Omental fat pad (tissue), 4 donors: ENCODE results near the gene SHROOM2. TPM values are rescaled to one million over a fixed set of nuclear protein-coding genes. Genes with fewer than 3 reads are reported as not detected.

ENCODE experiments used
- ATAC-seq: fragments of 150-250 bp; one replicate; pipeline ENCODE4 v1.9.1; 2016; ENCODE audit warnings: mild to moderate bottlenecking, moderate library complexity; ENCODE audit not compliant: low FRiP score
- DNase-seq: peaks from one replicate; pipeline ENCODE4 v3.0.0-alpha.2; 2019; ENCODE audit warnings: low spot score
- CTCF ChIP-seq, 3 donors: fragments of 450-650 bp; IDR thresholded peaks; one replicate each; pipeline ENCODE4 v1.5.1; 2016 to 2017; ENCODE audit warnings: antibody characterized with exemption in 3 of 3, mild to moderate bottlenecking in 3 of 3, moderate library complexity in 2 of 3
- total RNA-seq, 4 donors: library from RNA; depleted of rRNA; stranded (reverse); fragments of >200 nt; gene quantifications; one replicate each; pipeline ENCODE4 v1.1.0, GENCODE V29; 2016

Gene SHROOM2
- total RNA-seq, 4 donors from 2014 or later: 0.88 to 2.4 (median 2.1) TPM

- no peak for DNase-seq
- ATAC-seq: no peak
- no peak for TF ChIP-seq CTCF (IDR thresholded peaks at IDR 0.05)
These were observed 121.6 kb downstream of the SHROOM2 start for GRCh38 chrX:9907645-9908387.

GRCh38 chrX:9909254-9909653, 123.0 kb downstream of the SHROOM2 start:
- no peak for TF ChIP-seq CTCF (IDR thresholded peaks at IDR 0.05)
- no peak for DNase-seq
- no peak for ATAC-seq

GRCh38 chrX:9911487-9911886, 125.3 kb downstream of the SHROOM2 start:
- no peak for ATAC-seq
- no peak for TF ChIP-seq CTCF (IDR thresholded peaks at IDR 0.05)
- no peak for DNase-seq

- DNase-seq (no peak), ATAC-seq (no peak)
- TF ChIP-seq CTCF (IDR thresholded peaks at IDR 0.05): no peak
These were observed 126.3 kb downstream of the SHROOM2 start for GRCh38 chrX:9912351-9913145.

- no peak for ATAC-seq
- no peak for DNase-seq
- no peak for TF ChIP-seq CTCF (IDR thresholded peaks at IDR 0.05)
These were observed 126.9 kb downstream of the SHROOM2 start for GRCh38 chrX:9913146-9913433.

- ATAC-seq (no peak), DNase-seq (no peak)
- no peak for TF ChIP-seq CTCF (IDR thresholded peaks at IDR 0.05)
These were observed 131.6 kb downstream of the SHROOM2 start for GRCh38 chrX:9917861-9918260.
